ENCODE results near the gene GNLY.

GNLY gene

DNA sequence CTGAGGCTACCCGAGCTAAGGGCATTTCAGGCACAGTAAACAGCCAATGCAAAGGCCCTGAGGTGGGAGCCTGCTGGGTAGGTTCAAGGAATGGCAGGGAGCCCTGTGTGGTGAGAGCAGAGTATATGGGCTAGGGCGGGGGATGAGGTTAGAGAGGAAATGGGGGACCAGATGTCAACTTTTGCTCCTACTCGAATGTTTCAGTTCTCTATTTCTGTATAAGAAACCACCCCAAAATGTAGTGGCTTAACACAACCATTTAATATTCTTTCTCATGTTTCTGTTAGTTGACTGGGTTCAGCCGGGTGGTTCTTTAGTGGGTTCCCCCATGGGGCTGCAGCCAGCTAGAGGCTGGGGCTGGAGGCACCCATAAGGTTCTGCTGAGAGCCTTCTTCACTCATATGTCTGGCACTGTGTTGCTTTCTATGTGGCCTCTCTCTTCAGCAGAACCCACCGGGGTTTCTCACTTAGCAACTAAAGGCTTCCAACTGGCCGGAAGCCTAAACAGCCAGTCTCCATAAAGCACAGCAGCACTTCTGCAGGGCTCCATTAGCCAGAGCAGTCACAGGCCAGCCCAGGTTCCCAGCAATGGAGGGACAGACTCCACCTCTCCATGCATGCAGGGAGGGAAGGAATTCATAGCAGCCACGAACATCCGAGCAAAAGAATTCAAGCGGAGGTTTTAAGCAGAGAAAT, 54.0 kb downstream of the GNLY start:
- no peak for DNase-seq

Measured in activated naive CD4-positive, alpha-beta T cell treated with Interleukin-2 at 50 U/mL for 16 hours (primary cell).